GM18508 (cell line): ENCODE results near the gene TOX2.

Source experiments
- ATAC-seq: cut with Tn5 transposase; IDR thresholded peaks from one replicate; pipeline ENCODE4 v1.9.1; 2021; ENCODE audit warnings: moderate number of reproducible peaks; ENCODE audit not compliant: insufficient read depth, unreplicated experiment

TOX2 gene

GRCh38 chr20:44087051-44087856 is 172.6 kb downstream of the TOX2 start:
- ATAC-seq, result no peak

DNA sequence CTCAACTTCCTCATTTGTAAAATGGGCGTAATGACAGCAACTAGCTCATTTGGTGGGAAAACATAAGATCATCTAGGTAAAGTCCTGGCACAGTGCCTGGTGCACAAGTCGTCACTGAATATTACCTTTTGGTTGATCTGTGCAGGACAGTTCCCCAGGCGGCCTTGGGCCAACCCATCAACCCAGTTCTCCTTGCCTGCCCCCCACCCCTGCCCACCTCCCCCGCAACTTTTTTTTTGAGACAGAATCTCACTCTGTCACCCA is 173.1 kb downstream of the TOX2 start:
- ATAC-seq, result no peak

DNA sequence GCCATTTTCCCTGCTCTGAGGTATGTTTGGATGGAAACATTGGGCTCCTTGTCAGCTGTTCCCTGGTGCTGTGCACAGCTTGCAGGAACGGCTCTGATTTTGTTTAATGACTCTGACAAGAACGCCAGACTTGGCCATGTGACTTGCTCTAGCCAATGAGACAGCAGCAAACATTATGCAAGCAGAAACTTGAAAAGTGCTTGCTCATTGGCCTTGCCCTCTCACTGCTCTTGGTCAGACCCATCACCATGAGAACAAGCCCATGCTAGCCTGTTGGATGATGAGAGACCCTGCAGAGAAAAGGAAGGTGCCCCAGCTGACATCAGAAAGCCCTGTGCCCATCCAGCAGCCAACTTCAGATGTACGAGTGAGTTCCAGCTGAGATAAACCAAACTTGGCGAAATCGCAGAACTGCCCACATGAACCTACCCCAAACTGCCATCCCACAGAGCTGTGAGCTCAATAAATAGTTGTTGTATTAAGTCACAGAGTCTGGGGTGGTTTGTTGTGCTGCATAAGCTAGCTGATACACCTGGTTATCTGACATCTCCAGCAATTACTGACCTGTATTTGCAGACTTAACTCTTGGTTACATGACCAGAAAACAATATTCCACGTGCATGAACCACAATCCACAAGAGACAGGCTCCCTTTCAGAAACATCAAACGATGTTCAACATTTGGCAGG is 175.5 kb downstream of the TOX2 start:
- ATAC-seq, result no peak

DNA sequence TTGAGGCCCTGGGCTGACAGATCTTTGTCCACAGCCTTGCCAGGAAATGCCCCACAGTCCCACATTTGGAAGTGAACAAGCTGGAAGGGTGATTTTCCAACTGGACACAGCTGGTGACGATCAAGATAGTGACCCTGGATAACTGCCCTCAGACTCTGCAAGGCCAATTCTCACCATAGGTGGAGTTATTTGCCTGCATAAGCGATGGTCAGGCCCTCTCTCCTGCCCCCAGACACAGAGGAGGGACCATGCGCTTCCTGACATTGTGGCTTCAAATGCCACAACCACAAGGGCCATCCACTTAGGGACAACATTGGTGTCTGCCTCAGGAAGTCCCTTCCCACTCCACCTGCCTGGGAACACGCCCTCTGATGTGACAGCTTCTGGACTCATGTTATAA is 176.4 kb downstream of the TOX2 start:
- ATAC-seq, result no peak

GRCh38 chr20:44092551-44093248 is 178.0 kb downstream of the TOX2 start:
- no peak for ATAC-seq

GRCh38 chr20:44093249-44093582 is 178.6 kb downstream of the TOX2 start:
- ATAC-seq, result no peak

DNA sequence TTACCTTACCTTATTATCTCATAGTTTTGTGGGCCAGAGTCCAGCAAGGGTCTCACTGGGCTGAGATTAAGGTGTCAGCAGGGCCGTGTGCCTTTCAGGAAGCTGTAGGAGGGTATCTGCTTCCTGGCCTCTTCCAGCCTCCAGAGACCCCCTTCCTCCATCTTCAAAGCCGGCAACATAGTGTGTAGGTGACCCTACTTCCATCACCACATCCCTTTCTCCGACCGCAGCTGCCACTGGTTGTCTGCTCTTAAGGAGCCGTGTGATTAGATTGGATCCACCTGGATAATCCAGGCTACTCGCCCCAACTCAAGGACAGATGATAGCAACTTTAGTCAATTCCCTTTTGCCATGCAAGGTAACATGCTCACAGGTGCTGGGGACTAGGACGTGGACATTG is 181.2 kb downstream of the TOX2 start:
- ATAC-seq, result no peak

- ATAC-seq, result no peak
Measured at GRCh38 chr20:44097521-44098255, 183.0 kb downstream of the TOX2 start.

DNA sequence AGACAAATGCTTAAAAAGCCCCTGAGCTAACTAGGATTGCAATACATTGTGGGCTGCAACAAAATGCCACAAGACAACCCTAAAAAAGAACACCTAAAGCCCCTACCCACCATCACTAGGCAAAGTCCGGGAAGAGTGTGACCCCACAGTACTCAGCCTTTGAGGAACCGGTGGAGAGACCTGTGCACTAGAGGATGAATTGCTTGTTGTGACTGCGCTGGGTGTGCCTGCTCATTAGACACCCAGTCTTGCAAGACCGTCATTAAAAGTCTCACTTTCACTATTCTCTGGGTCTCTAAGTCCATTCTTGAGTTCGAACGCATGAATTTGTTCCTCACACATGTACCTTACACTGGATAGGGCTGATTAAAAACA is 183.6 kb downstream of the TOX2 start:
- no peak for ATAC-seq

- no peak for ATAC-seq
Measured at GRCh38 chr20:44098657-44099056, 184.0 kb downstream of the TOX2 start.

DNA sequence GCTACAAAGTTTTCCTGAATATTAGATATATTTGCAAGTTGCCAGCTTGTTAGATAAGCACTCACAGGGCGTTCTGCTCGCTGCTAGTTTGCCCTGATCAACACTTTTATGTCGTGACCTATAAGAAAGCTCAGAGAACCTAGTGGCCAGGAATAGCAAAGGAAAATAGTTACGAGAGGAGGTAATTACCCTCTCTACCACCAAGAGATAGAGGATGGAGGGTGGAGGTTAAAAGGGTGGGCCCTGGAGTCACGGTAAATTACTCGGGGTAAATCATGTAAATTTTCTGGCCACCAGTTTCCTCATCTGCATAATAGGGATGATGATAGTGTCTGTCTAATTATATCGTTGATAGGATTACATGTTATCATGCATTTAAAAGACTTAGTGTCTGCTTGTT is 185.2 kb downstream of the TOX2 start:
- ATAC-seq, result no peak

- ATAC-seq, result no peak
Measured at GRCh38 chr20:44102582-44102981, 187.9 kb downstream of the TOX2 start.

DNA sequence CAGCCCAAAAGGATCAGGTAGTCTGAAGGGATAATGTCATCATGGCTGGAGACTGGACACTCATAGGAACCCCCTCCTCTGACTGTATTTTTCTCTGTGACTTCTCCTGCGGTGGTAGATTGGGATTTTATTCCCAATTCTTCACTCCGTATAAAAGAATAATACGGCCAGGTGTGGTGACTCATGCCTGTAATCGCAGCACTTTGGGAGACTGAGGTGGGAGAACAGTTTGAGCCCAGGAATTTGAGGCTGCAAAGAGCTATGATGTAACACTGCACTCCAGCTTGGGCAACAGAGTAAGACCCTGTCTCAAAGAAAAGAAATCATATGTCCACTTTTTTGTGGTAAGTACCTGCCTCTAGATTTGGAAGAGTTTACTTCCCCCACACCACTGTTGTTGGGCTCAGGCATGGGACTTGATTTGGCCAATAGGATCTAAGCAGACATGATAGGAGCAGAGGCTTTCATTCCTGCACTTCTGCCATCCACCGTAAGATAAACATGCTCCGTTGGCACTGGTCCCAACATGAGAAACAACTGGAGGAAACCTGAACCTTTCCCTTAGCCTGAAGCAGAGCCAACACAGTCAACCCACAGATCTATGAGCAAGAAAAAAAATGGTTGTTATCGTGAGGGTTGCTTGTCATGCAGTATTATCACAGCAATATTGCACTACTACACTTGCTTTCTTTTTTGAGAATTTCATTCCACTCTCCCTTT is 190.3 kb downstream of the TOX2 start:
- no peak for ATAC-seq

DNA sequence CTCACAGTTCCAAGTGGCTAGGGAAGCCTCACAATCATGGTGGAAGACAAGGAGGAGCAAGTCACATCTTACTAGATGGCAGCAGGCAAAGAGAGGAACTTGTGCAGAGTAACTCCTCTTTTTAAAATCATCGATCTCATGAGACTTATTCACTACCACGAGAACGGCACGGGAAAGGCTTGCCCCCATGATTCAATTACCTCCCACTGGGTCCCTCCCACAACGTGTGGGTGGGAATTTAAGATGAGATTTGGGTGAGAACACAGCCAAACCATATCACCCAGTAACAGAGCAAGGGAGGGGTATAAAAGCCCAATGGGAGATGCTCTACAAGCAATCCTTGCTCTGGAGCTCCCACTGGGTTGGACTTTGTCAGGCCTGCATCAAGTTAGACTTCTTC is 192.0 kb downstream of the TOX2 start:
- no peak for ATAC-seq

DNA sequence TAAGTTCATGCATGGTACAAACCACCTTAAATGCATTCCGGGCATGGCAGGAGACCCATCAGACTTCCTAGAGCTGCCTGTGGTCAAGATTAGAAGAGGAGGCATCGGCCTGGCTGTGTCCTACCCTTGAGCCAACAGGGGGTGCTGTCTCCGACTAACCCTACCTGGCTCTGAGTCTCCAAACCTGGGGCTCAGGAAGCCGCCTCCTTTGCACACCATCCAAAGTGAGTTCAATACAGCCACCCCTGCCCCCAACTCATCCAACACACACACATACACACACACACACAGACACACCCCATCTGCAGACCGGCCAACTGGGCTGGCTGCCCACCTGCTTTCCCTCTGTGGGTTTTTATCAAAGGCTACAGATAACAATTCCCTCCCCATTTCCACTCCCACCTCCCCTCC is 195.3 kb downstream of the TOX2 start:
- ATAC-seq, result no peak

- ATAC-seq, result no peak
Measured at GRCh38 chr20:44110816-44111568, 196.3 kb downstream of the TOX2 start.

- no peak for ATAC-seq
Measured at GRCh38 chr20:44111712-44112335, 197.2 kb downstream of the TOX2 start.

DNA sequence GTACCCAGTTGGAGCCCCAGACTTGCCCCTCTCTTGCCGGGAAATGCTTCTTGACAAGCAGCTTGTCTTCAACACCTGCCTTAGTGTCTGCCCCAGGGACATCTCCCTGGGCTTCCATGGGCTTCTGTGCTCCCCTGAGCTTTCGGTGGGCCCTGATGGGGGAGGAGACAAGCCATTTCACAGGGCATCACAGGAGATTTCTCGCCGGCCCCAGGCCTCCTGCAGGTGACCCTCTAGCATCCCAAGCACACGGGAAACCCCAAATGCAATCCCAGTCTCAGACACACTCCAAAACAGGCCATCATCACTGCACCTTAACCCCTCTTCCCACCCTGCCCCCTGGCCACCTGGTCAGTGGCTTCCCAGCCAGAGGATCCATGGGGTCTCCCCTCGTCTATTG is 197.8 kb downstream of the TOX2 start:
- ATAC-seq, result no peak

DNA sequence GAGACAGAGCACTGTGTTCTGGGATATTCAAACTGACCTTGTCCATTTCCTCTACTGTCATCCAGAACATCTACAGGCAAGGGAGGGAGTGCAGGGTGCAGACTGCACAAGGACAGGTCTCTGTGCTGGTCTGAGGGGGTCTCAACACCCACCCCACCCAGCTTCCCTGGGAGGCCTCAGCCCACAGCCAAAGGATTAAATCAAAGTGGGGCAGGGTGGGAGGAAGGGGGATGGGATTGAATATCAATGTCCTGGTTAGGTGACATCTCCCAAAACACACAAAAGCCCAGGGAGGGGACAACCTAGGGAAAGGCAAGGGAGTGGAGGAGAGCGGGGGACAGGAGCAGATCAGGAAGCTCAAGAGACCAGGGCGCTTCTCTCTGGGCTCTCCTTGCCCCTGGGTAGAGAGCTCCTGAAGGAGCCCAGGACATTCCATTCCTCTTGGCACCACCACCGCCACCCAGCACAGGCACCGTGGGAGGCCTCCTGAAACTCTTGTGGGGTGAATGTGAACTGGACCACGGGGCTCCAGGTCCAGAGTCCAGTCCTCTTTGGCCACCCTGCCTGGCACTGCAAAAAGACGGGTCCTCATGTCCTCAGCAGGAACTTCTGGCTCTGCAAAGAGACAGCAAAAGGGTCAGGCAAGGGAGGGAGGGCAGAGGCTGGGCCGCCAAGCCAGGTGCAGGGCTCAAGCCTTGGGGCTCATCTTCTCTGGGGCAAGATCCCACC is 198.4 kb downstream of the TOX2 start:
- no peak for ATAC-seq
